ENCODE results near the gene C1QTNF6.

GRCh38 chr22:37226087-37226486 is 38.0 kb upstream of the C1QTNF6 start:
- no peak for TF ChIP-seq SUZ12 (IDR thresholded peaks at IDR 0.05; ENCODE audit: extremely low read depth, insufficient read depth, insufficient read length)
- TF ChIP-seq YY1 (IDR thresholded peaks at IDR 0.05; ENCODE audit: insufficient read depth, insufficient read length): no peak
